AG04449 (cell line): ENCODE results near the gene PPARD.

Source experiments
- CTCF ChIA-PET: fragments of 350-600 bp; formaldehyde crosslinking; extraction: SDS; loops from one replicate; lab custom pipeline; 2021; ENCODE audit warnings: antibody characterized with exemption; lab: Yijun Ruan, JAX
- POLR2A ChIA-PET: fragments of 400-600, 350-600 bp; formaldehyde crosslinking; extraction: SDS; loops from one replicate; lab custom pipeline; 2020; ENCODE audit warnings: antibody characterized with exemption, inconsistent platforms; lab: Yijun Ruan, JAX
- DNase-seq: peaks from one replicate; pipeline ENCODE4 v3.0.0-alpha.2; 2010; ENCODE audit warnings: low read depth, low spot score
- H3K4me3 ChIP-seq: 2 replicates; pipeline ENCODE4 v1.5.1; 2011; ENCODE audit warnings: low read depth, mild to moderate bottlenecking, control low read depth, low read length
- CTCF ChIP-seq: IDR thresholded peaks from one replicate; pipeline ENCODE4 v1.5.1; 2011; ENCODE audit warnings: mild to moderate bottlenecking, moderate library complexity, low read length, control low read depth, inconsistent platforms; ENCODE audit not compliant: insufficient read depth; ENCODE audit errors: missing control alignments

Gene PPARD

GRCh38 chr6:35425284-35425683, 82.9 kb downstream of the PPARD start:
- ChIA-PET POLR2A (interaction anchor here (0.8 to 0.9 kb wide), 2 partner anchors 13 to 54 kb away, joined by 3 to 4 read pairs; no protein-coding TSS in a partner anchor), CTCF (interaction anchor here (0.9 to 25.2 kb wide), 4 partner anchors 9 to 83 kb away, joined by 3 to 349 read pairs (median 38); partner anchors contain the start of genes FANCE and PPARD)
- TF ChIP-seq CTCF: no peak
- no peak overlapping the region for H3K4me3 ChIP-seq
- peak; percentile 84 for DNase-seq

DNA sequence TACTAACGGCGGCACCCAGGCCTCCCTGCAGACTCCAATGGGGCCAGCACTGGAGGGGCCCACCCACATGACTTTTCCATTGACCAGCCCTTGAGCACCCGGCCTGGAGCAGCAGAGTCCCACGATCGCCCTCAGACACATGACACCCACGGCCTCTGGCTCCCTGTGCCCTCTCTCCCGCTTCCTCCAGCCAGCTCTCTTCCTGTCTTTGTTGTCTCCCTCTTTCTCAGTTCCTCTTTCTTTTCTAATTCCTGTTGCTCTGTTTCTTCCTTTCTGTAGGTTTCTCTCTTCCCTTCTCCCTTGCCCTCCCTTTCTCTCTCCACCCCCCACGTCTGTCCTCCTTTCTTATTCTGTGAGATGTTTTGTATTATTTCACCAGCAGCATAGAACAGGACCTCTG, 83.7 kb downstream of the PPARD start:
- no peak for DNase-seq
- ChIA-PET POLR2A (no interaction called here), CTCF (interaction anchor here (3.5 to 25.2 kb wide), 3 partner anchors 10 to 84 kb away, joined by 23 to 349 read pairs (median 53); partner anchors contain the start of genes FANCE and PPARD)
- no peak overlapping the region for H3K4me3 ChIP-seq
- TF ChIP-seq CTCF: no peak

DNA sequence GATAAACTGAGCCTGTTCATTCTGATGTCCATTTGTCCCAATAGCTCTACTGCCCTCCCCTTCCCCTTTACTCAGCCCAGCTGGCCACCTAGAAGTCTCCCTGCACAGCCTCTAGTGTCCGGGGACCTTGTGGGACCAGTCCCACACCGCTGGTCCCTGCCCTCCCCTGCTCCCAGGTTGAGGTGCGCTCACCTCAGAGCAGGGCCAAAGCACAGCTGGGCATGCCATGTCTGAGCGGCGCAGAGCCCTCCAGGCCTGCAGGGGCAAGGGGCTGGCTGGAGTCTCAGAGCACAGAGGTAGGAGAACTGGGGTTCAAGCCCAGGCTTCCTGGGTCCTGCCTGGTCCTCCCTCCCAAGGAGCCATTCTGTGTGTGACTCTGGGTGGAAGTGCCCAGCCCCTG, 85.1 kb downstream of the PPARD start:
- TF ChIP-seq CTCF: no peak
- POLR2A ChIA-PET: interaction anchor here (1.3 kb wide), 1 partner anchor 12 kb away, joined by 4 read pairs; no protein-coding TSS in a partner anchor
- DNase-seq: no peak
- CTCF ChIA-PET: interaction anchor here (0.9 to 25.2 kb wide), 7 partner anchors 8 to 103 kb away, joined by 3 to 349 read pairs (median 6); partner anchors contain the start of genes FANCE and PPARD
- no peak overlapping the region for H3K4me3 ChIP-seq

GRCh38 chr6:35427851-35428321, 85.5 kb downstream of the PPARD start:
- no peak for TF ChIP-seq CTCF
- ChIA-PET POLR2A (interaction anchor here (1.3 kb wide), 1 partner anchor 12 kb away, joined by 4 read pairs; no protein-coding TSS in a partner anchor), CTCF (interaction anchor here (0.9 to 25.2 kb wide), 8 partner anchors 9 to 103 kb away, joined by 3 to 349 read pairs (median 5); partner anchors contain the start of genes FANCE and PPARD)
- no peak overlapping the region for H3K4me3 ChIP-seq
- peak; percentile 56 for DNase-seq

DNA sequence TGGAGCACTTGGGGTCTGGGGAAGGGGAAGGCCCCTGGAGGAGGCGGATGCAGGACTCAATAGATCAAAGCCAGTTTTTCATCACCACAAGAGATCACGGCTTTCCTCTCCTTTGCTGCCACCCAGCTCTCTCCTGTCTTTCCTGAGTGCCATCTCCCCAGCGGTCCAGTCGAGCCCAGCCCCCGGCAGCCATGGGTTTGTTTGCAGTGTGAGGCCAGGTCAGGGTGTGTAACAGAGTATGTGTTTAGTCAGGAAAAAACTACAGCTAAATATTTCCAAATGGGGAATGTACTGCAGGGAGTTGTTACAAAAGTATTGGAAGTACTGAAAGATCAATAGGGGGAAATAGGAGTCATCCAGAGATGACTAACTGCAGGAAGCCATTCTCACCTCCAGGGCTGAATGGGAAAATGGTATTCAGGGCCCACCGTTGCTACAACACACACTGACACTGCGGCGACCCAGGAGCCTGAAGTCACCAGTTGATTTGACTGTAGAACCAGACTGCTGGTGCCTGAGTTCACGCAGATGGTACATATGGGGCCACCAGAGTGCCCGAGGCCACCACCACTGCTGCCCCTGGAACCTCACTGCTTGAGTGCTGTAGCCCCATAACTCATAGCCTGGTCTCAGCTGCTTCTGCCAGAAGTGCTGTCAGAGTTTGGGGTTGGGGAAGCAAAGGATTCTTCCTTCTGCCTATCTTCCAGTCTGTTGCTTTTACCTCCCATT, 86.2 kb downstream of the PPARD start:
- ChIA-PET CTCF (interaction anchor here (0.9 to 25.2 kb wide), 8 partner anchors 9 to 104 kb away, joined by 3 to 349 read pairs (median 5); partner anchors contain the start of genes FANCE and PPARD), POLR2A (no interaction called here)
- DNase-seq: no peak
- no peak overlapping the region for H3K4me3 ChIP-seq
- TF ChIP-seq CTCF: no peak

DNA sequence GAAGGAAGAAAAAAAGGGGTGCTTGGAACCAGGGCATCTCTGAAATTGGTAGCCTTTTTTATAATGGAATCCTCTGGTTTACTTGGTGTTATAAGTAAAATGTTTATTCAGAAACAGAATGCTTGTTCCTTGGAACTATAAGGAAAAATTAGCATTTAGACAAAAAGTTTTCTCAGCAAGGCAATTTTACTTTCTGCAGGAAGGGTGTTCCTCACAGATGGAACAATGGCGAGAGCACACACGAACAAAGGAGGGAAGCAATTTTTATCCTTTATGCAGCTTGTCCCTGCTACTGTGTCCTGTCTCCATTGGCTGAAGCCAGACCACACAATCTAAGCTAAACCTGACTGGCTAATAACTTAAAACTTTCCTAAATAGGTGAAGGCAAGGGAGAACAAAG, 87.1 kb downstream of the PPARD start:
- ChIA-PET CTCF (interaction anchor here (1.2 to 25.2 kb wide), 5 partner anchors 10 to 97 kb away, joined by 3 to 349 read pairs (median 17); partner anchors contain the start of gene FANCE), POLR2A (no interaction called here)
- no peak for TF ChIP-seq CTCF
- H3K4me3 ChIP-seq: no peak overlapping the region
- no peak for DNase-seq
